ENCODE data around the gene KCNJ5.

KCNJ5 gene

GRCh38 chr11:128890543-128891368 lies at the start of gene KCNJ5:
TSS of gene KCNJ5 (plus strand) at chr11:128891356. CDS start at chr11:128911274, 19,918 bp downstream.
- DNase-seq, result no peak

- no peak for DNase-seq
Measured at GRCh38 chr11:128841461-128842072, 49.6 kb upstream of the KCNJ5 start.

GRCh38 chr11:128843198-128843785 lies 47.9 kb upstream of the KCNJ5 start:
- no peak for DNase-seq

GRCh38 chr11:128845334-128845780 lies 45.8 kb upstream of the KCNJ5 start:
- DNase-seq, result no peak

- no peak for DNase-seq
Measured at GRCh38 chr11:128846985-128847384, 44.2 kb upstream of the KCNJ5 start.

GRCh38 chr11:128848815-128849455 lies 42.2 kb upstream of the KCNJ5 start:
- peak; percentile 7 to 11 for DNase-seq

- no peak for DNase-seq
Measured at GRCh38 chr11:128852327-128853023, 38.7 kb upstream of the KCNJ5 start.

- no peak for DNase-seq
Measured at GRCh38 chr11:128853559-128853958, 37.6 kb upstream of the KCNJ5 start.

GRCh38 chr11:128854841-128855240 lies 36.3 kb upstream of the KCNJ5 start:
- DNase-seq, result no peak

- DNase-seq, result no peak
Measured at GRCh38 chr11:128856241-128856640, 34.9 kb upstream of the KCNJ5 start.

GRCh38 chr11:128857341-128857740 lies 33.8 kb upstream of the KCNJ5 start:
- no peak for DNase-seq

GRCh38 chr11:128859563-128860441 lies 31.4 kb upstream of the KCNJ5 start:
- peak; percentile 58 for DNase-seq

- no peak for DNase-seq
Measured at GRCh38 chr11:128860571-128861361, 30.4 kb upstream of the KCNJ5 start.

- DNase-seq, result no peak
Measured at GRCh38 chr11:128862406-128862805, 28.8 kb upstream of the KCNJ5 start.

- DNase-seq, result no peak
Measured at GRCh38 chr11:128862908-128863660, 28.1 kb upstream of the KCNJ5 start.

- no peak for DNase-seq
Measured at GRCh38 chr11:128865490-128865889, 25.7 kb upstream of the KCNJ5 start.

- DNase-seq, result no peak
Measured at GRCh38 chr11:128867277-128867676, 23.9 kb upstream of the KCNJ5 start, which contains the start of gene KCNJ1. TSS of gene KCNJ1 (minus strand) at chr11:128867296. CDS start at chr11:128840243, 27,053 bp downstream.

- no peak for DNase-seq
Measured at GRCh38 chr11:128868841-128869671, 22.1 kb upstream of the KCNJ5 start.

- no peak for DNase-seq
Measured at GRCh38 chr11:128871168-128871610, 20.0 kb upstream of the KCNJ5 start.
